ENCODE data around the gene TBC1D2.

- TF ChIP-seq USF2 (IDR thresholded peaks at IDR 0.05; ENCODE audit: low read depth, low read length) (no peak), CTCF (conservative IDR thresholded peaks at IDR 0.05; ENCODE audit: low read depth, low read length) (no peak), RFX5 (IDR thresholded peaks at IDR 0.05; ENCODE audit: low read depth, low read length) (no peak), MXI1 (IDR thresholded peaks at IDR 0.05; ENCODE audit: borderline replicate concordance, low read depth, low read length) (no peak), MAFK (IDR thresholded peaks at IDR 0.05; ENCODE audit: low read depth, low read length) (no peak), POLR2A (IDR thresholded peaks at IDR 0.05; ENCODE audit: low read depth, low read length) (no peak), CHD1 (IDR thresholded peaks at IDR 0.05; ENCODE audit: low read depth, low read length) (no peak), BHLHE40 (IDR thresholded peaks at IDR 0.05; ENCODE audit: low read depth, low read length) (no peak), RCOR1 (IDR thresholded peaks at IDR 0.05; ENCODE audit: insufficient replicate concordance, low read length) (no peak), ELK1 (IDR thresholded peaks at IDR 0.05; ENCODE audit: borderline replicate concordance, low read depth, low read length) (no peak)
Observed at GRCh38 chr9:98284754-98285153, 29.3 kb upstream of the TBC1D2 start.

Measured in IMR-90 (cell line).